Stimulated activated CD8-positive, alpha-beta memory T cell treated with anti-CD3 and anti-CD28 coated beads, Interleukin-4, amount 100 ng/mL, for 24 hours (primary cell): ENCODE data around the gene LNX1.

Experiments
- DNase-seq: peaks from one replicate; pipeline ENCODE4 v3.0.0-alpha.2; 2020; ENCODE audit warnings: low read depth

LNX1 gene

DNA sequence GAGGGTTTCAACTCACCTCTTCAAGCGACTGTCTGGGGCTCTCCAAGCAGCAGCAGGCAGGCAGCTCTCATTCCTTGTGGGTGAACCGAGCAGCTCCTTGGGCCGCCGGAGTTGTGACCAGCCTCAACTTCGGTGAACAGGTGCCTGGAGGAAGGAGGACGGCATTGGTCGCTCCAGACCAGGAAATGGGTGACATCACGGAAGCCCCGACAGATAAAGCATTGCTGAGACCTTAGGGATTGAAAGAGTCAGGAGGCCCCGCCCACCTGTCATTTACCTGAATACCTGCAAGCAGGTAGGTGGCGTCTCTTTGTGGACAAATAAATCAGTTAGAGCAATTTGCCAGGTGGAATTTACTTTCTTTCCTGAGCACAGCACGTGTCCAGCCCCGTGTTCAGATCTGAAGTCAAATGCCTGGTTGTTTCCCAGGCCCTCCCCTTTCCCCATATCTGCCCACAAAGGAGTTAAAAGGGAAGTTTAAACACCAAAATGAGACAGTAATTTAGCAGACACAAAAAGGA lies at the start of gene LNX1:
Gene LNX1, minus strand, starts transcription at position 115 of the 521 bp plus-strand sequence. CDS start 17,484 bp downstream, outside the sequence.
- no peak for DNase-seq

DNA sequence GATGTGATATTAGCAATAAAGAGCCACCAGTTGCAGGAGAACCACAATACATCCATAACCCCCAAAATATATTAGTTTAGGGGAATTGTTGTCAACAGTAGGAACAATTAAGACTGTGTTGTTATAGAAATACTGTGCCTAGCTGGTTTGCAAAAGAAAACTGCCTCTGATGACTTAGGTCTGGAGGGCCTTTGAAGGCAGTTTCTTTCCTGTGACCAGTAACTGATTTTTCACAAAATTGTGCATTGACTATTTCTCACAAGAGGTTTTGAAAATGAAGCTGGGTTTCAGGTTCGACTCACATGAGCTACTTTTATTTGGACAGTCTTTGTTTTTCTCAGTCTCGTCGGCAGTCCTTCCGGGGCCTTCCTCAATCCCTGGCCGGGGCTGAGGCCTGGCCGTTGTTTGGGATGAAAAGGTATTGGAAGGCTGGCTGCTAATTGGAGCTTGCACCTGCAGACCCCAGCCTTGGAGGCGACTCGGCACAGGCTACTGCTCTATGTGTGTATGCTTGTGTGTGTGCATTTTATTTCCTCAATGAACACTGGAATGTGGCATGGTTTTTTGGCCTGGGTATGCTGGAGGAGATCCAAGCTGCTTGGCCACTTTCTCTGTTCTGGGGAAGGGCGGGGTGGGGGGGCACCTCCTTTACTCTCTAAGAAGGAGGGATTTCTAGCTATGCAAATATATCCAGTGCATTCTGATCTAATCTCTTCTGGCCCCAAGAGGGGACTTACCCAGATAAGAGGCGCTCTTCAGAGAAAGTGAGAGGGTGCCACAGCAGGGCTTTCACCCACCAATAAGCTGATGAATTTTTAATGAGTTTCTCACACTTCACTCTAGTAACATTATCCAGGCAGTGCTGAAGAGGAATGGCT lies 49.5 kb upstream of the LNX1 start:
- no peak for DNase-seq

DNA sequence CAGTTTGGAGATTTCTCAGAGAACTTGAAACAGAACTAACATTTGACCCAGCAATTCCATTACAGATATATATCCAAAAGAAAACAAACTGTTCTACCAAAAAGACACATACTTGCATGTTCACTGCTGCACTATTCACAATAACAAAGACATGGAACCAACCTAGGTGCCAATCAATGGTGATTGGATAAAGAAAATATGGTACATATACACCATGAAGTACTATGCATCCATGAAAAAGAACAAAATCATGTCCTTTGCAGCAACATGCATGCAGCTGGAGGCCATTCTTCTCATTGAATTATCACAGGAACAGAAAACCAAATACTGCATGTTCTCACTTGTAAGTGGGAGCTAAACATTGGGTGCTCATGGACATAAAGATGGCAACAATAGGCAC lies 47.6 kb upstream of the LNX1 start:
- DNase-seq: no peak

DNA sequence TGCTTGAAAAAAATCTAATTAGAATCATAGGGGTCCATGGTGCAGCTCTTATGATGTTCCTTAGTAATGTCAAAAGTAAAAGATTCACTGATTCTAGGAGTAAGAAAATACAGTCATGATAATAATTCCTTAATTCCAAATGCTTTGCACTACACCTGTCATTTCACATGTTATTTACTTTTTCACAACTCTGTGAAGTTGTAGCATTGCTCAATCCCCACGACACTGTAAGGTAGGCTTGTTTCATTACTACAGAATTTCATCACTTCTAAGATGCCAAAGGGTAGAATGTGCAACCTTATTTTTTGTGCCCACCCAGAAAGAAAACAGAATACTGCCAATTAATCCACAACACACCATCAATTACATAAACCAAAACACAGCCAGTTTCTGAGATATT lies 46.1 kb upstream of the LNX1 start:
- no peak for DNase-seq

DNA sequence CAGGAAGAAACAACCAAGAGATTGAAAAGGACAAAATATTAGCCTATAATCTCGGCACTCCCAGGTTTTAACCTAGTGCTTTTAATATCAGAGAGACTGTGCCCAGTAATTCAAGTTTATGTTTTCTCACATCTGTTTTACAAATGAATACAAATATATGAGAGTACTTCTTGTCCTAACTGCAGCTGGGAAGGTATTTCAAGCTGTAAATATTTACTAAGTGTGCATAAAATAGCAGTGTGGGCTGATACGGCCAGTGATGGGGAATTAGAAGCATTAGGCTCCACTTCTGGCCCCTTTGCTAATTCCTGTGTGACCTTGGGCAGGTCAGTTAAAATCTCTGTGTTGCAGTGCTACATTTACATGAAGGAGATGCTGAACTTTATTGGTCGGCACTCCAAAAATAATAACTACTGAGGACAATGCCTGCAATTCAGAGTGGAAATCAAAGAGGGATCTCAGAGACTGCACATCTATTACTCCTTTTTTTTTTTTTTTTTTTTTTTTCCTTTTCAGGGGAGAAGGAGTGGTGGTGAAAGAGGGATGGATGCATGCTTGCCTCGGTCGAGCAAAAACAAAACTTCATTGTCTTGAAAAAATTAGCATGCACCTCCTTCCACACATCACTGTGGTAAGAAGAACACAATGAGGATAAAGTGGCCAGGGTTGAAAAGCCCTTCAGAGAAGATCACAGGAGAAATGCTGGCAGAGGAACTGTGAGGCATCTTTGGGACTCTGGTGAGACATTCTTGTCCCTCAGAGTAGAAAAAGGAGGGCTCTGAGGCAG lies 44.6 kb upstream of the LNX1 start:
- DNase-seq: no peak

DNA sequence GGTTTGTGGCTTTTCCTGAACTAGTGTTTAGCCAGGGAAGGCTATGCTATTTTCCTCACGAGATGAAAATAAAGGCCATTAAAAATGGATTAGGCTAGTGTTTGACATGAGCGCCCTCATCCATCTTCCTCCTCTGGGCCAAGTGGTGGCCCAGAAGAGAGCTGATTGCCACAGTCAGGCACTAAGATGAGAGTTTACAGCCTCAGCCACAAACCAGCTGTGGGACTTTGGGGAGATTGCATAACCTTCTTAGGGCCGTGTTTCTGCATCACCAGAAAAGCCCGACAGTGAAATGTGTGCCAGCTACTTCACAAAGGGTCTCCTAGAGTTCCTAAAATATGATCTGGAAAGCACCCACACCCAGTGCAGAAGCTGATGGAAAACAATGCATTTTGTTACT lies 42.3 kb upstream of the LNX1 start:
- DNase-seq: no peak

DNA sequence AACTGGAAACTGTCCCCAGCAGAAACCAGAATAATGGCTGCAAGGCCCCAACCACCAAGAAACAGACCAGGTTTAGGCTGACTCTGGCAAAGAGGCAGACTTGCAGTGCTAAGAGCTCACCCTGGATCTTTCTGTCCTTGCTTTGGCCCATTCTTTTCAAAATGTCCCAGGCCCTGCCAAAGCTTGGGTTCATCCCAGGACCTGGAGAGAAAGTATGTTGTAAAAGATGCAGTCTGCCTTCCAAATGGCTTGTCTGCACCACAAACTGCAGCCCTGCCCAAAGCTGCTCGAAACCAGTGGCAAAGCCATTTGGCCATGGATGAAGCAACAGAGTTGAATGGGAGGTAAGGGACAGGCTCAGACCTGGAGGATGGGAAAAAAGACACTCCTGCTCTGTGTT lies 38.0 kb upstream of the LNX1 start:
- DNase-seq: no peak

DNA sequence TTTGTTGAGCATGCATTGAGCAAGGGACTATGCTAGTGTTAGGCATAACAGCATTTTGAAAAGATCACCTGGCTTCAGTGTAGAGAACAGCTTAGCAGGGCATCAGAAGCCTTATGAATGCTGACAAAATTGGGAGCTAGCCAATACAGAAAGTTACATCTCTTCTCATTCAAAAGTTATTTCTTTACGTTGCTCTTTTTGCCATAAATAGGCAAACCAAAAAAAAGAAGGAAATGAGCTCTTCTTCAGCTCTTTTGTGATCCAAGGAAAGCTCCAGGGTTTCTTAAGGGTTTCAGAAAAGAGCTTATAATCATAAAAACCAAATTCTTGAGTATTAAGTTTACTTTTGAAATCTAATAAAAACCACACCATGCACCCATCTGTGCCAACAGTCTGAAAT lies 35.2 kb upstream of the LNX1 start:
- no peak for DNase-seq

DNA sequence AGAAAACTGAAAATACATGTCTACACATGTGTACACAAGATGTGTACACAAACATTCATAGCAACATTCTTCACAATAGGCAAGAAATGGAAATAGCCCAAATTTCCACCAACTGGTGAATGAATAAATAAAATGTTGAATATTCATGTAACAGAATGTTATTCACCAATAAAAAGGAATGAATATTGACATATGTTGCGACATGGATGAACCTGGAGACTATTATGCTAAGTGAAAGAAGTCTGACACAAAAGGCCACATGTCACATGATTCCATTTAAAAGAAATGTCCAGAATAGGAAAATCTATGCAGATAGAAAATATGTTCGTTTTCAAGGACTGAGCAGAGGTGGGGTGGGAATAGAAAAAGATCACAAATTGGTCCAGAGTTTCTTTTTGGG lies 34.6 kb upstream of the LNX1 start:
- no peak for DNase-seq

DNA sequence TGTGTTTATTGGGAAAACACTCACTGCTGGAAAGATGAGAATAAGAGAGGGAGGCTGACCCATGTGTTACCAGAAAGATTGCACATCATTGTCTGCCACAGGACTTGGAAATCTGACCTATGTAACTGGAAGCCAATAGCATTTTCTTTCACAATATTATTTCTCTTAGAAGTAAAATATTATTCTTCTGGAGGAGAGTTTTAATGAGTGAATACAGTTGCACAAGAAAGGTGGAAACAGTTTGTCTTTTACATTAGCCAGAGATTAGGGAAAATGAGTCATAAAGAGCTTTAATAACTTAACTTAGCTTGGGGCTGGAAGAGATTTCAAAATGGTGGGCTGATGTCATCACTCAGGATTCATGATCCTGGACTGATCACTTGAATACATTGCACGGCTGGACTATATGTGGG lies 31.5 kb upstream of the LNX1 start:
- no peak for DNase-seq

DNA sequence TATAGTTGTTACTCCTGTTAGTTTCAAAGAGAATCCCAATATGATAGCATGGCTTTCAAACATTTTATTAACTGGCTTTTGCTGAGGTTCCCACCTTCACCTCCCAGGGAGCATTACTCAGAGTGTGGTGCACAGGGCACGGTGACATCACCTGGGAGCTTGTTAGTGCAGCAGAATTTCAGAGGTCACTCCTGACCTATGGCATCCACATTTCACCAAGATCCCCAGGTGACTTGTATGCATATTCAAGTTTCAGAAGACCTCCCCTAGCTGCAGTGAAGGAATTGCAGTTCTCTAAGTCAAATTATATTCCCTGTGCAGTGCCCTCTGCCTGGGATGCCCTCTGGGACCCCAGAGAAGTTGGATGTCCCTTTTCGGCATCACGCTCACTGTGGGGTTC lies 29.7 kb upstream of the LNX1 start:
- DNase-seq: no peak

DNA sequence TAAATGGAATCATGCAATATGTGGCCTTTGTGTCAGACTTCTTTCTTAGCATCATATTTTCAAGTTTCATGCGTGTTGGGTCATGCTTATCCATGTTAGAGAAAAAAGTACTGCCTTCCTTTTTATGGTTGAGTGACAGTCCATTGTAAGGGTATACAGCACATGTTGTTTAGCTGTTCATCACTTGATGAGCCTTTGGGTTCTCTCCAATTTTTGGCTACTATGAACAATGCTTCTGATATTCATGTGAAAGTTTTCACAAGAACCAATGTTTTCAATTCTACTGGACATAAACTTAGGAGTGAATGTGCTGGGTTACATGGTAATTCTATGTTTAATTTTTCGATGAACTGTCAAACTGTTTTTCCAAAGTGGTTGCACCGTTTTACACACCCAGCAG lies 28.1 kb upstream of the LNX1 start:
- no peak for DNase-seq

DNA sequence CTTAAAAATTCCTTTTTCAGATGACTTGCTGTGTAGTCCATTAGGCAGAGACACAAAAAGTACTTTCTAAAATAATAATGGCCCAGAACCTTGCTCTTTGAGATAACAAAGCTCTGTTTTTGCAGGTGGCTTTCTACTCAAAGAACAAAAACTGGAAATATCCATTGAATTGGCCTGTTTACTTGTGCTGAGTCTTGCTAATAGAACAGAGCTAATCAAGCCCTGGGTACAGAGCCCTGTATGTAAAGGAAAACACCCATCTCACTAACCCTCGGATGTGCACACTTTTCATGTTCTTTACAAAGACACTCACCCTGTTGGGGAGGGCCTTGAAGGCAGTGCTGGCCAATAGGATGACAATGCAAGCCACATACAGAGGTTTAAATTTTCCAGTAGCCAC lies 27.0 kb upstream of the LNX1 start:
- DNase-seq: no peak

DNA sequence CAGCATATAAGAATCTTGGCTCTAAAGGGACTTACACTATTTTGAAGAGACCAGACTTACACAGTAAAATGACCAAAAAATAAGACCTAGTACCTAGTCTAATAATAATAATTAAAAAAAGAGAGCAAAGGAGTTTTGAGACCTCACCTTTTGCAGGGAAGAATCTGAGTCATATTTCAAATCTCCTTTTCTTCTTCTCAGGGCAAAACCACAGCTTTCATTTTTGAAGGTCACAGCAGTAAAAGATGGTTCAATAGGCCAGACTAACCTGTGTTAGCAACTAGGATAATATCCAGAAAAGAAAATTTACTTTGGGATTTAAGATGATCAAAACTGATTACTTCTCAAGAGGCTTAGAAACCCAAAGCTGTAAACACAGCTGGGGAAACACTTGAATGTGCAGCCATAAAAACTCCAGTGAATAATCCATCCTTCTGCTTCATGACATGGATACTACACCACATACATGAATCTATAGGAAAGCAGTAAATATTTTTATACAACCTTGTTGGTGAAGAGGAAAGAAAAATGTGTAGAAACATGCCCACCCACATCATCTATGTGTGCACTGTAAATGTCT lies 25.9 kb upstream of the LNX1 start:
- no peak for DNase-seq

DNA sequence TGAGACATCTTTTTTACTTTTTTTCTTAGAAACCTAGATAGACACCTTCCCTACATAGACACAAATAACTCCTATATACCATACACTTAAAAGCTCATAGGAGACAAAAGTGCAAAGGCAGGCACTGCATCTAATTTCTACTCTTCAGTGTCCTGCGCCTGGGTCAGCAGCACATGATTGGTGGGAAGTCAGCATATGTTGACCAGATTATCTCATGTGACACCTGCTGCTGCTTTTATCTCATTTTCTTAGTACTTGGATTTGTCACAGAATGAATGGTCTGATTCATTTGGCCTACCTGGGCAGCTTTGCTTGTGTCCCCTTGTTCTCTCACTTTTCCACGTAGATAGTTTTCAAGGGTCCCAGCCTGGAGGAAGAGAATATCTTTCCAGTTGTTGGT lies 24.9 kb upstream of the LNX1 start:
- no peak for DNase-seq

DNA sequence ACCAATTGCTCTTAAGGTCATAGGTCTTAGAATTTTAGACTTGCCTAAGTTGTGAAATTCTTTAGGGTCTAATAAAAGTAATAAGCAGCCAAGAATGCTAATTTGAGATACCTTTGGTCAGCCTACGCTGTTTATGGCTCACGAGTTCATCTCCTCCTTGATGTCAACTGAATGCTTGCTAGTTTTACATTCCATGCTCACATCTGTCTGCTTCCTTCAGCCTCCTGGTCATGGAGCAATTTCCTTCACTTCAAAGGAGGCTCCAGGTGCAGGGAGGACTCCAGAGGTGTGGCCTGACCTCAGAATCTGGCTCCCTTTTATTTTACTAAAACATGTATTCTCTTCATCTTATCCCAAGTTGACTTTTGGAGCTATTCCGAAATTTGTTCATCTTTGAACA lies 23.3 kb upstream of the LNX1 start:
- no peak for DNase-seq

DNA sequence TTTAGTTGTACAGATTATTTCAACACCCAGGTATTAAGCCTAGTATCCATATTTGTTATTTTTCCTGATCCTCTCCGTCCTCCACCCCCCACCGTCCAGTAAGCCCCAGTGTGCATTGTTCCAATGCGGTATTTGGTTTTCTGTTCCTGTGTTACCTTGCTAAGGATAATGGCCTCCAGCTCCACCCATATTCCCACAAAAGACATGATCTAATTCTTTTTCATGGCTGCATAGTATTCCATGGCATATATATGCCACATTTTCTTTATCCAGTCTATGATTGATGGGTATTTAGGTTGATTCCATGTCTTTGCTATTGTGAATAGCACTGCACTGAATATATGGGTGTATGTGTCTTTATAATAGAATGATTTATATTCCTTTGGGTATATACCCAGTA lies 22.1 kb upstream of the LNX1 start:
- DNase-seq: no peak

DNA sequence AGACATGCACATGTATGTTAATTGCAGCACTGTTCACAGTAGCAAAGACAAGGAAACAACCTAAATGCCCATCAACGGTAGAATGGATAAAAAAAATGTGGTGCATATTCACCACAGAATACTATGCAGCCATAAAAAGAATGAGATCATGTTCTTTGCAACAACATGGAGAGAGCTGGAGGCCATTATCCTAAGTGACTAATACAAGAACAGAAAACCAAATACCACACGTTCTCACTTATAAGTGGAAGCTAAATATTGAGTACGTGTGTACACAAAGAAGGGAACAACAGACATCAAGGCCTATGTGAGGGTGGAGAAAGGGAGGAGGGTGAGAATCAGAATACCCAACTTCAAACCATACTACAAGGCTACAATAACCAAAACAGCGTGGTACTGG lies 17.4 kb upstream of the LNX1 start:
- DNase-seq: no peak

DNA sequence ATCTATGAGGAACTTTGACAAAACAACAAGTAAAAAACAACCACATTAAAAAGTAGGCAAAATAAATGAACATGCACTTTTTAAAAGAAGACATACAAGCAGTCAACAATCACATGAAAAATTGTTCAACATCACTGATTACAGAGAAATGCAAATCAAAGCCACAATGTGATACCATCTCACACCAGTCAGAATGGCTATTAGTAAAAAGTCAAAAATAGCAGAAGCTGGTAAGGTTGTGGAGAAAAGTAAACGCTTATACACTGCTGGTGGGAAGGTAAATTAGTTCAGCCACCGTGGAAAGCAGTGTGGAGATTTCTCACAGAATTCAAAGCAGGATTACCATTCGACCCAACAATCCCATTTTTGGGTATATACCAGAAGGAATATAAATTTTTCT lies 17.0 kb upstream of the LNX1 start:
- DNase-seq: no peak

DNA sequence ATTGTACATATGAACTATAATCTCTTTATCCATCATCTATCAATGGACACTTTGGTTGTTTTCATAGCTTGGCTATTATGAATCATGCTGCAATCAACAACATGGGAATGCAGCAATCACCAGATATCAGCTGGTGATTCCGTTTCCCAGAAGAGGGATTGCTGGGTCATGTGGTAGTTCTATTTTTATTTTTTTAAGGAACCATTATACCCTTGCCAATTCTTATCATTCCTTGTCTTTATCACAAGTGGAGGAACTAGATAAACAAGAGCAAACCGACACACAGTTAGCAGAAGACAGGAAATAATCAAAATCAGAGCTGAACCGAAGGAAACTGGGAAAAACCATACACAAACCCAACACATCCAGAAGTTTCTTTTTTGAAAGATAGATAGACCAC lies 14.5 kb upstream of the LNX1 start:
- DNase-seq: no peak

DNA sequence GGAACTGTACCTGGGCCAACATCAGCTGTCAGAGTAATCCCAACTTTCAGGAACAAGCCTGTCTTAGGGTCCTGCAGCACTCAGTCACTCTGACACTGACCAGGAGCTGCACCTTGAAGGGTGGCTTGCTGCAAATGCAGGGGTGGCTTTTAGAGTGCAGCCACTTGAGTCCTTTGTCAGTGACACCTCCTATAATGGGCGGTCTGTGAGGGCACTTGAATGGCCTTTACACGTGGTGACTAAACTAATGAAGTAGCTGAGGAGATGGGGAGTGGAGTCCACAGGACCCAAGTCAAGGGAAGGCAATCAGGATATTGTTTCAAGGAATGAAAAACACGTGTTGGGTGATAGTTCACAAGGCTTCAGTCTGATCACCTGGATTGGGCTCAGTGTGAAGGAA lies 11.1 kb upstream of the LNX1 start:
- DNase-seq: no peak

DNA sequence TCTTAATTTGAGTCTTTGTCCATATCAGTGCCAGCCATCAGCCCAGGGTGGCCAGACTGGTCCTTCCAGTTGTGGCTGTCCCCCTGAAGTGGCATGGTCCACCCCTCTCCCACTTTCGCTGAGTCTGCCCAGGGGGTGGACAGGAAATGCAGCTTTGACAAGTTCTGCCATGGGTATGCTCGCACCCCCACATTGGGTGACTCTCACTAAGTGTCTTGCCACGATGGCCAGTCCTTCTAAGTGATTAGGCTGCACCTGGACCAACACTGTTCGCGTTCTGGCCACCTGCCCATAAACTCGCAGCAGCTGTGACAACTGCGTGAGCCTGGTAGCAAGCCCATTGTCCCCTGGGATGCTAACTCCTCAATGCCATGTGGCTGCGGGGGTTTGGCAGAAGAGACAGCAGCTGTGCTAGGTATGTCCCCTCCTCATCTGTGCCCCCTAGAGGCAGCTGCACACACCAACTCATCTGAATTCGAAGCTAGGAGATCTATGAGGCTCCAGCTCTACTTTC lies 10.0 kb upstream of the LNX1 start:
- no peak for DNase-seq

DNA sequence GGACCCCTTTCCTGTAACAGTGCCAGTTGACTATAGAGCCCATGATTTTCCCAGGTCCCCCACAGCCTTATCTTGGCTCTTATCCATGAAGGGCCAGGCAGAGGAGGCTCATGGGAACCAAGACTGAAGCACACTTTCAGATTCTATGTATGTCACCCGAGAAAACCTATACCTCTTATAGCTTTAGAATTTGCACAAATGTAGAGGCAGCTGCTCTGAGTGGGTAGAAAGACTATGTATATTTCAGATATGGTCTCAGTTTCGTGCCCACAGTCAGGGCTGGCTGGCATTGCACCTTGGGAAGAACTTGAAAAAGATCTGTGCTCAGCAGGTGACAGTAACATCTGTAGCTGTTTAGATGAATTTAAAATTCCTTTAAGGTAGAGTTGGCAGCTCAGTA lies 8.3 kb upstream of the LNX1 start:
- no peak for DNase-seq
